DOHH2 (cell line): Measurements from ENCODE around the gene OR5H15.

Source experiments
- CTCF ChIP-seq: fragments of 200-600 bp; sonication (generic); IDR thresholded peaks from one replicate; pipeline ENCODE4 v1.5.1; 2014; ENCODE audit warnings: antibody characterized with exemption, mild to moderate bottlenecking, low read depth, low read length; ENCODE audit not compliant: poor library complexity, severe bottlenecking
- EZH2phosphoT487 ChIP-seq: fragments of 200-600 bp; sonication (generic); IDR thresholded peaks from 2 replicates; pipeline ENCODE4 v1.6.1; 2017; ENCODE audit warnings: borderline replicate concordance, mild to moderate bottlenecking, antibody characterized with exemption, low read length, moderate library complexity, mixed read lengths

- no peak for TF ChIP-seq CTCF
- no peak for TF ChIP-seq EZH2phosphoT487
Observed at GRCh38 chr3:98151241-98151640, 15.3 kb upstream of the OR5H15 start.
